HL-60 (cell line): ENCODE results near the gene BZW2.

Experiments used
- DNase-seq, 2 experiments: peaks; one replicate each; pipeline ENCODE4 v3.0.0-alpha.2; 2010 to 2020; ENCODE audit warnings: low read depth in 1 of 2, low spot score in 1 of 2
- H3K27ac ChIP-seq: fragments of 250-450 bp; sonication (Bioruptor Pico); replicated peaks from 2 replicates; pipeline ENCODE4 v1.5.1; 2020; ENCODE audit warnings: mild to moderate bottlenecking, moderate library complexity
- H3K27me3 ChIP-seq: fragments of 250-450 bp; sonication (Bioruptor Pico); 2 replicates; pipeline ENCODE4 v1.5.1; 2021; ENCODE audit warnings: mild to moderate bottlenecking, moderate library complexity; ENCODE audit not compliant: insufficient read depth, poor library complexity, severe bottlenecking
- H3K4me3 ChIP-seq: replicated peaks from 2 replicates; pipeline ENCODE4 v1.5.1; 2011; ENCODE audit warnings: mild to moderate bottlenecking, control low read depth, low read length; ENCODE audit not compliant: insufficient read depth
- GABPA ChIP-seq: IDR thresholded peaks from 2 replicates; pipeline ENCODE4 v1.6.1; 2012; ENCODE audit warnings: low read depth
- POLR2AphosphoS5 ChIP-seq: IDR thresholded peaks from 2 replicates; pipeline ENCODE4 v1.6.1; 2012; ENCODE audit warnings: low read depth
- SPI1 ChIP-seq: IDR thresholded peaks from 2 replicates; pipeline ENCODE4 v1.6.1; 2012; ENCODE audit warnings: low read depth, mild to moderate bottlenecking, borderline replicate concordance
- TF ChIP-seq, protein P1 (sequence below): IDR thresholded peaks from one replicate; pipeline ENCODE4 v1.5.1; 2011; ENCODE audit warnings: low read length, control low read depth, inconsistent platforms; ENCODE audit not compliant: insufficient read depth
- TF ChIP-seq, protein P2 (sequence below): IDR thresholded peaks from 2 replicates; pipeline ENCODE4 v1.6.1; 2012; ENCODE audit warnings: low read depth; ENCODE audit not compliant: insufficient replicate concordance

Gene BZW2

DNA sequence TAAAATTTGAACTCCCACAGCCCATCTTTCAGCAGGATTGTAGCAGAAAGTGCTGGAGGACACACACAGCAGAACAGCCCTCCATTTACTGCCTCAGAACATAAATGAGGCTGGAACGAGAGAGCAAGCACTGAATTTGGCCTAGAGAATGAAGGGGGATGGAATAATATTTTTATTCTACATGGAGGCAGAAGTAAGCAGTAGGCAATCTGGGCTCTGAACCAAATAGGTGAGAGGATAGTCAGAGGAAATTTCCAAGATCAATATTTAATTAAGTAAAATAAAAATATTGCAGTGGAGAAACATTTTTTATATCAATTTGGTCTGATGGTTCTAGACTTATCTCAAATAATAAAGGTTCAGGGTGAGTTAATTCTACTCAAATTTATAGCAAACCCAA, 78.4 kb downstream of the BZW2 start:
- no peaks in the 10 kb centered on the region for H3K27me3 ChIP-seq
- no peak overlapping the region for H3K4me3 ChIP-seq
- TF ChIP-seq GABPA (no peak), POLR2AphosphoS5 (no peak), SPI1 (no peak)
- TF ChIP-seq, protein P1, sequence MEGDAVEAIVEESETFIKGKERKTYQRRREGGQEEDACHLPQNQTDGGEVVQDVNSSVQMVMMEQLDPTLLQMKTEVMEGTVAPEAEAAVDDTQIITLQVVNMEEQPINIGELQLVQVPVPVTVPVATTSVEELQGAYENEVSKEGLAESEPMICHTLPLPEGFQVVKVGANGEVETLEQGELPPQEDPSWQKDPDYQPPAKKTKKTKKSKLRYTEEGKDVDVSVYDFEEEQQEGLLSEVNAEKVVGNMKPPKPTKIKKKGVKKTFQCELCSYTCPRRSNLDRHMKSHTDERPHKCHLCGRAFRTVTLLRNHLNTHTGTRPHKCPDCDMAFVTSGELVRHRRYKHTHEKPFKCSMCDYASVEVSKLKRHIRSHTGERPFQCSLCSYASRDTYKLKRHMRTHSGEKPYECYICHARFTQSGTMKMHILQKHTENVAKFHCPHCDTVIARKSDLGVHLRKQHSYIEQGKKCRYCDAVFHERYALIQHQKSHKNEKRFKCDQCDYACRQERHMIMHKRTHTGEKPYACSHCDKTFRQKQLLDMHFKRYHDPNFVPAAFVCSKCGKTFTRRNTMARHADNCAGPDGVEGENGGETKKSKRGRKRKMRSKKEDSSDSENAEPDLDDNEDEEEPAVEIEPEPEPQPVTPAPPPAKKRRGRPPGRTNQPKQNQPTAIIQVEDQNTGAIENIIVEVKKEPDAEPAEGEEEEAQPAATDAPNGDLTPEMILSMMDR = no peak
- TF ChIP-seq, protein P2, sequence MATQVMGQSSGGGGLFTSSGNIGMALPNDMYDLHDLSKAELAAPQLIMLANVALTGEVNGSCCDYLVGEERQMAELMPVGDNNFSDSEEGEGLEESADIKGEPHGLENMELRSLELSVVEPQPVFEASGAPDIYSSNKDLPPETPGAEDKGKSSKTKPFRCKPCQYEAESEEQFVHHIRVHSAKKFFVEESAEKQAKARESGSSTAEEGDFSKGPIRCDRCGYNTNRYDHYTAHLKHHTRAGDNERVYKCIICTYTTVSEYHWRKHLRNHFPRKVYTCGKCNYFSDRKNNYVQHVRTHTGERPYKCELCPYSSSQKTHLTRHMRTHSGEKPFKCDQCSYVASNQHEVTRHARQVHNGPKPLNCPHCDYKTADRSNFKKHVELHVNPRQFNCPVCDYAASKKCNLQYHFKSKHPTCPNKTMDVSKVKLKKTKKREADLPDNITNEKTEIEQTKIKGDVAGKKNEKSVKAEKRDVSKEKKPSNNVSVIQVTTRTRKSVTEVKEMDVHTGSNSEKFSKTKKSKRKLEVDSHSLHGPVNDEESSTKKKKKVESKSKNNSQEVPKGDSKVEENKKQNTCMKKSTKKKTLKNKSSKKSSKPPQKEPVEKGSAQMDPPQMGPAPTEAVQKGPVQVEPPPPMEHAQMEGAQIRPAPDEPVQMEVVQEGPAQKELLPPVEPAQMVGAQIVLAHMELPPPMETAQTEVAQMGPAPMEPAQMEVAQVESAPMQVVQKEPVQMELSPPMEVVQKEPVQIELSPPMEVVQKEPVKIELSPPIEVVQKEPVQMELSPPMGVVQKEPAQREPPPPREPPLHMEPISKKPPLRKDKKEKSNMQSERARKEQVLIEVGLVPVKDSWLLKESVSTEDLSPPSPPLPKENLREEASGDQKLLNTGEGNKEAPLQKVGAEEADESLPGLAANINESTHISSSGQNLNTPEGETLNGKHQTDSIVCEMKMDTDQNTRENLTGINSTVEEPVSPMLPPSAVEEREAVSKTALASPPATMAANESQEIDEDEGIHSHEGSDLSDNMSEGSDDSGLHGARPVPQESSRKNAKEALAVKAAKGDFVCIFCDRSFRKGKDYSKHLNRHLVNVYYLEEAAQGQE = no peak
- H3K27ac ChIP-seq = no peak overlapping the region
- no peak for DNase-seq

DNA sequence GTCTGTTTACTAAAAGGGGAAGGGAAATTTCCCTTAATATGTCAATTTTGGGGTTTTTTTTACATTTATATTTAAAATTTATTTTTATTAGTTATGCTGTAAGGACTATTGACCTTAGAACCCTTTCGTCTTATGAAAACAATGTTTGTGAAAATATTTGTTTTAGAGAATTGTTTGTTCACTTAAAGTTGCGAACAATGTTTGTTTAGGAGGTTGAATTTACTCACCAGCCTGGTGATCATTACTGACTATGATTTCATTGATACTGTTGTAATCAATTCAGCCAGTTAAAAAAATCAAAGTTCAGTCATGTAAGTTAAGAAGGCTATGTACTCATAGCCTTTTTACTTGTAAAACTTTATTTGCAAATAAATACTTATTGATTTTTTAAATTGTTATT, 80.2 kb downstream of the BZW2 start:
- H3K4me3 ChIP-seq = no peak overlapping the region
- no peak overlapping the region for H3K27ac ChIP-seq
- TF ChIP-seq, protein P2 = no peak
- TF ChIP-seq SPI1 (no peak), POLR2AphosphoS5 (no peak), GABPA (no peak)
- TF ChIP-seq, protein P1 = no peak
- DNase-seq = no peak
- H3K27me3 ChIP-seq = no peaks in the 10 kb centered on the region

DNA sequence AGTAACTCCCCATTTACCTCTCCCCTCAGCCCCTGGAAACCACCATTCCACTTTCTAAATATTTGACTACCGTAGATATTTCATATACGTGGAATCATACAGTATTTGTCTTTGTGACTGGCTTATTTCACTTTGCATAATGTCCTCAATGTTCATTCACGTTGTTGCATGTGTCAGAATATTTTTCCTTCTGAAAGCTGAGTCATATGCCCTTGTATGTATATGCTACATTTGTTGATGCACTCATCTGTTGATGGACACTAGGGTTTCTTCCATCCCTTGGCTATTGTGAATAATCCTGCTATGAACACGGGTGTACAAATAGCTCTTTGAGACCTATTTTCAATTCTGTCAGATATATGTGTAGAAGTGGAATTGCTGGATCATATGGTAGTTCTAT, 81.8 kb downstream of the BZW2 start:
- H3K4me3 ChIP-seq = no peak overlapping the region
- no peak overlapping the region for H3K27ac ChIP-seq
- DNase-seq = no peak
- H3K27me3 ChIP-seq = no peaks in the 10 kb centered on the region
- TF ChIP-seq GABPA = no peak
- TF ChIP-seq, protein P1 = no peak
- TF ChIP-seq SPI1 = no peak
- TF ChIP-seq, protein P2 = no peak
- TF ChIP-seq POLR2AphosphoS5 = no peak
